Lower lobe of right lung (tissue), 2 donors: ENCODE data around the gene CDKN1C. TPM values are rescaled to one million over a fixed set of nuclear protein-coding genes. Genes with fewer than 3 reads are reported as not detected.

ENCODE experiments used
- ATAC-seq, 2 donors: fragments of 200-7000 bp; cut with Tn5 transposase; one replicate each; pipeline ENCODE4 v1.9.1; 2020 to 2022; ENCODE audit warnings: mild to moderate bottlenecking in 2 of 2, moderate library complexity in 2 of 2
- DNase-seq: peaks from one replicate; pipeline ENCODE4 v3.0.0-alpha.2; 2020
- H3K27ac ChIP-seq: fragments of 200-600 bp; one replicate; pipeline ENCODE4 v1.8.0; 2022
- H3K27me3 ChIP-seq: fragments of 200-600 bp; one replicate; pipeline ENCODE4 v1.8.0; 2022; ENCODE audit warnings: low read depth
- H3K36me3 ChIP-seq: fragments of 200-600 bp; one replicate; pipeline ENCODE4 v1.8.0; 2022; ENCODE audit warnings: mild to moderate bottlenecking
- H3K4me1 ChIP-seq: fragments of 200-600 bp; one replicate; pipeline ENCODE4 v1.8.0; 2022
- H3K4me3 ChIP-seq: fragments of 200-600 bp; one replicate; pipeline ENCODE4 v1.8.0; 2022; ENCODE audit warnings: mild to moderate bottlenecking
- H3K9me3 ChIP-seq: fragments of 200-600 bp; one replicate; pipeline ENCODE4 v1.8.0; 2022
- intact Hi-C: fragments of 100-400 bp; cut with DNase I; formaldehyde crosslinking; loops from one replicate; pipeline ENCODE4 v1.11.0; 2022
- total RNA-seq: library from RNA; stranded (reverse); fragmentation: NEBNext Ultra II Directional; extraction: Animal tissue kit (Norgen Biotek cat#: 25700); gene quantifications from one replicate; pipeline ENCODE4 v1.2.1, GENCODE V29; 2021
- TF ChIP-seq, protein P1 (sequence below): fragments of 200-600 bp; IDR thresholded peaks from one replicate; pipeline ENCODE4 v1.8.0; 2022; ENCODE audit warnings: antibody characterized with exemption, mild to moderate bottlenecking
- donor health status: DM: no; HTN: yes; CAD: no; lungs with severe emphysema.

Gene CDKN1C
- total RNA-seq, 1 donor from 2014 or later: 39.5 TPM

- intact Hi-C loops: no loop called here
- ATAC-seq: peak; percentile 25 to 43
- no peaks in the 10 kb centered on the region for H3K27me3 ChIP-seq
- no peaks in the 10 kb centered on the region for H3K9me3 ChIP-seq
- peak; percentile 69 for DNase-seq
- H3K36me3 ChIP-seq: no peaks in the 10 kb centered on the region
- TF ChIP-seq, protein P1, sequence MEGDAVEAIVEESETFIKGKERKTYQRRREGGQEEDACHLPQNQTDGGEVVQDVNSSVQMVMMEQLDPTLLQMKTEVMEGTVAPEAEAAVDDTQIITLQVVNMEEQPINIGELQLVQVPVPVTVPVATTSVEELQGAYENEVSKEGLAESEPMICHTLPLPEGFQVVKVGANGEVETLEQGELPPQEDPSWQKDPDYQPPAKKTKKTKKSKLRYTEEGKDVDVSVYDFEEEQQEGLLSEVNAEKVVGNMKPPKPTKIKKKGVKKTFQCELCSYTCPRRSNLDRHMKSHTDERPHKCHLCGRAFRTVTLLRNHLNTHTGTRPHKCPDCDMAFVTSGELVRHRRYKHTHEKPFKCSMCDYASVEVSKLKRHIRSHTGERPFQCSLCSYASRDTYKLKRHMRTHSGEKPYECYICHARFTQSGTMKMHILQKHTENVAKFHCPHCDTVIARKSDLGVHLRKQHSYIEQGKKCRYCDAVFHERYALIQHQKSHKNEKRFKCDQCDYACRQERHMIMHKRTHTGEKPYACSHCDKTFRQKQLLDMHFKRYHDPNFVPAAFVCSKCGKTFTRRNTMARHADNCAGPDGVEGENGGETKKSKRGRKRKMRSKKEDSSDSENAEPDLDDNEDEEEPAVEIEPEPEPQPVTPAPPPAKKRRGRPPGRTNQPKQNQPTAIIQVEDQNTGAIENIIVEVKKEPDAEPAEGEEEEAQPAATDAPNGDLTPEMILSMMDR: no peak
- peaks cover 31% of the 10 kb centered on the region for H3K4me1 ChIP-seq
- H3K4me3 ChIP-seq: peak overlapping the region; percentile 76
- H3K27ac ChIP-seq: peak overlapping the region; percentile 86
Observed at GRCh38 chr11:2883979-2884815, 1.4 kb downstream of the CDKN1C start.

GRCh38 chr11:2883640-2883978 lies 2.0 kb downstream of the CDKN1C start:
- ATAC-seq: no peak
- peak overlapping the region; percentile 76 for H3K4me3 ChIP-seq
- H3K27me3 ChIP-seq: no peaks in the 10 kb centered on the region
- DNase-seq: no peak
- intact Hi-C loops: no loop called here
- no peaks in the 10 kb centered on the region for H3K9me3 ChIP-seq
- H3K36me3 ChIP-seq: no peaks in the 10 kb centered on the region
- TF ChIP-seq, protein P1: no peak
- H3K4me1 ChIP-seq: peaks cover 31% of the 10 kb centered on the region
- peak overlapping the region; percentile 86 for H3K27ac ChIP-seq

DNA sequence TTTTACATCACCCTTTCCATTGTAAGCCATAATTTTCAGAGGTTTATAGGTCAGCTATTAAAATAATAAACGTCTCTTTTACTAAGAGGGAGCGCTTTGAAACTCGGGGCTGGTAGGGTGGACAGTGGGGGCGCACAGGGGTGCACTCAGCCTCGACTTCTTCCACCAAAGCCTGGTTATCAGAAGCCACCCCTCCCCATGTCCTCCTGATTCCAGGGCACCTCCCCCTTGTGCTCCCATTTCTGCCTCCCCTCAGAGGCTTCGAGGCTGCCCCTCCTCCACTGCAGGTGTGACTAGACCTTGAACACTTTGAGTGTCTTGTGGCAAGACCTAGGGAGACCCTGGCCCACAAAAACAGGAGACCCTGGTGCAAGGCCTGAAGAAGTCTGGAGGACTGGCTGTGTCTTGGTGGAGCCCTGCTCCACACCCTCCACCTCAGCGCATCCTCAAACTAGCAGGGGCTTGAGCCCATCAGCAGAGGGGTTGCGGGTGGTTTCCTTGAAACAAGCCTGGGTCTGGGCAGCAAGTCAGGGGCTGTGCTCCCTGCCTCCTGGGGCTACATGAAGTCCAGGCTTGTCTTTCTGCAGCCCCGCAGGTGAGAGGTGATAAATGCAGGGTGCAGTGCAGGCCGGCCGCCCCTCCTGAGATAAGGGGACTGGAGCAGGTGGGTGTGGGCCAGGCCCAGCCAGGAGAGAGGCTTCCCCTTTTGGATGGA lies 3.0 kb downstream of the CDKN1C start:
- Histone ChIP-seq H3K9me3 (no peaks in the 10 kb centered on the region), H3K4me3 (peak overlapping the region; percentile 76), H3K36me3 (no peaks in the 10 kb centered on the region), H3K27ac (no peak overlapping the region), H3K4me1 (peaks cover 23% of the 10 kb centered on the region), H3K27me3 (no peaks in the 10 kb centered on the region)
- ATAC-seq: no peak
- intact Hi-C loops: no loop called here
- no peak for DNase-seq
- TF ChIP-seq, protein P1: no peak

DNA sequence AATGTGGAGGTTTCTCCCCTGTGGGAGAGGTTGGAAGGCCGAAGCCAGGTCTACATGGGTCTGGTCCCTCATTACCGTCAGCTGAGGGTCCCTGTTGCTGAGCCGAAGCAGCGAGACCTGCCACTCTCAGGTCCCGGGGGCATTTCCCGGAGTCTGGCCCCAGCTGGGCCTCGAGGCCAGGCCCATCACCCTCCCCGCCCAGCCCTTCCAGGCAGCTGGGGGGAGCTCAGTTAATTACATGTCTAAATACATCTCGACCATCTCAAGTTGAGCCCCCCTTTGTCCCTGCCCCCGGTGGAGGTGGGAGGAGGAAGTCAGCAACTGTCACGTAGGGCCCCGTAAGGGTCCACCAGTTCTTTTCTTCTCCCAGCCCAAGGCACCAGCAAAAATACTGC lies 3.6 kb downstream of the CDKN1C start:
- intact Hi-C loops: no loop called here
- H3K9me3 ChIP-seq: no peaks in the 10 kb centered on the region
- ATAC-seq (no peak), DNase-seq (no peak)
- no peak overlapping the region for H3K4me3 ChIP-seq
- H3K4me1 ChIP-seq: peaks cover 21% of the 10 kb centered on the region
- no peak overlapping the region for H3K27ac ChIP-seq
- no peaks in the 10 kb centered on the region for H3K27me3 ChIP-seq
- no peaks in the 10 kb centered on the region for H3K36me3 ChIP-seq
- TF ChIP-seq, protein P1: no peak

DNA sequence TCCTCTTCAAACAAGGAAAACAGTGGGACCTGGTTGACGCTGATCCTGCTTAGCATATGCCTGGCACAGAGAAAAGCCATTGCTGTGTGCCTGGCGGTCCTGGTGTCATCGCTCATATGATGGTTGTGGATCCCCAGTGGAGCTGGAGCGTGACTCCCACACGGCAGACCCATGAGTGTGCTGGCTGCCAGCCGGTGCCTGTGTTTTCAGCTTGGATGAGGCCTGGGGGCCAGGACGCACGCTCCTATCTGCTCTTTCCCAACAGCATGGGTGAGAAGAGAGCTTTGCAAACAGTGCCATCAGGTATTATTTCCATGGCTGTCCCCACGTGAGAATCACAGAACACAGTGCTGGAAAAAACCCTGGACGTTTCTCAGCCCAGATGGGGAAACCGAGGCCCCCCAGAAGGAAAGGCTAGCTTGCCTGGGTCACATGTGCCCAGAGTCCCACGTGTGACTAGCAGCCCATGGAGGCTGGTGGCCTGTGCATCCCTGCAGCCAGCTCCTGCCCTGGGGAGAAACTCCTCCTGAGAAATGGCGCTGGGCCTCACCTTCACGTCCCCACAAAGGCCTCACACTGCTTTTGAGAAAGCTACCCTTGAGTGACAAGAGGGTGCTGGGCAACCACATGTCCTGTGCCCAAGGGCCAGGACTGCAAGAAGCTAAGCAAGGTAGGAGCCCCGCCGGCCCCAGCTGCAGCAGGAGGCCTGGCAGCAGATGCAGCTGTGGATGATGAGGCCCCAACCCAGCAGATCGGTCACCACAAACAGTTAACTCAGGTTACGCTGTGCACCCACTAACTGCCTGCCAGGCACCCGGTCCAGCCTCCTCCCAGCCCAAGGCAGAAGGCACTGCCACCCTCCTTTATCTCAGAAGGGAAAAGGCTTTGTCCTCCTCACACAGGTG lies 4.2 kb downstream of the CDKN1C start:
- TF ChIP-seq, protein P1: no peak
- H3K9me3 ChIP-seq: no peaks in the 10 kb centered on the region
- no peaks in the 10 kb centered on the region for H3K36me3 ChIP-seq
- H3K4me3 ChIP-seq: no peak overlapping the region
- no peak for ATAC-seq
- intact Hi-C loops: no loop called here
- H3K4me1 ChIP-seq: peaks cover 18% of the 10 kb centered on the region
- DNase-seq: no peak
- H3K27ac ChIP-seq: no peak overlapping the region
- H3K27me3 ChIP-seq: no peaks in the 10 kb centered on the region
